GM21528 (cell line): Measurements from ENCODE around the gene TNS3.

Source experiments
- ATAC-seq: cut with Tn5 transposase; IDR thresholded peaks from one replicate; pipeline ENCODE4 v1.9.1; 2021; ENCODE audit warnings: mild to moderate bottlenecking, moderate library complexity; ENCODE audit not compliant: unreplicated experiment, low FRiP score

Gene TNS3

GRCh38 chr7:47358357-47358756 lies 223.6 kb downstream of the TNS3 start:
- no peak for ATAC-seq

DNA sequence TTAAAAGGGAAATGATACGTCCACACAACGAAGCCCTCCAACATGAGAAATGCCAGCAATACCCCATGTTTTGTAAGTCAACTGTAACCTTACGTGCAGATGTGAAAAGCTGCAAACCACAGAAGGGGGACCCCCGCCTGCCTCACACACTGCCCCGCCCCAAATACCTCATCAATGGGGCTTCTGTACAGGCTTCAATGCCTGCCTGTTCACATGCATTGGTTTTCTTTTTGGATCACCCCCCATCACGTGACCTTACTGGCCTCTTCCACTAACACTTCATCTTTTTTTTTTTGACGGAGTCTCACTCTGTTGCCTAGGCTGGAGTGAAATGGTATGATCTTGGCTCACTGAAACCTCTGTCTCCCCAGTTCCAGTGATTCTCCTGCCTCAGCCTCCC lies 224.0 kb downstream of the TNS3 start:
- no peak for ATAC-seq

DNA sequence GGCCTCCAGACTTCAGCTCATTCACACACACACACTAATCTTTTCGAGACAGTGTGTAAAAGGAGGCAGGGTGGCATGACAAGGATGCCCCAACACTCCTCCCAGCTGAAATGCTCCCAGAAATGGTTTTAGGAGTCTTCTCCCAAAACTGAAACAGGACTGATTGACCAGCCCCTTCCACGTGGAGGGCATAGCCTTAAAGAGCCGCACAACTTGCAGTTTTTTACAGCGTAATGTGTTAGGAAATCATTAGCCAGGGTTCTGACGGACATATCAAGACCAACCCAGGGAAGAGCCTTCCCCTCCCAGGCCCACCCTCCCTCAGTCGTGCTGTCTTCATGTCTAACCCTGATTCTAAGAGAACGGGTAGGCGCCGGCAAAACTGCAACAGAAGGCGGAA lies 224.6 kb downstream of the TNS3 start:
- no peak for ATAC-seq

- ATAC-seq, result no peak
Measured at GRCh38 chr7:47356261-47356660, 225.7 kb downstream of the TNS3 start.

- ATAC-seq, result no peak
Measured at GRCh38 chr7:47355684-47356083, 226.2 kb downstream of the TNS3 start.

- no peak for ATAC-seq
Measured at GRCh38 chr7:47354831-47355541, 226.9 kb downstream of the TNS3 start.

- ATAC-seq, result no peak
Measured at GRCh38 chr7:47354071-47354470, 227.8 kb downstream of the TNS3 start.

DNA sequence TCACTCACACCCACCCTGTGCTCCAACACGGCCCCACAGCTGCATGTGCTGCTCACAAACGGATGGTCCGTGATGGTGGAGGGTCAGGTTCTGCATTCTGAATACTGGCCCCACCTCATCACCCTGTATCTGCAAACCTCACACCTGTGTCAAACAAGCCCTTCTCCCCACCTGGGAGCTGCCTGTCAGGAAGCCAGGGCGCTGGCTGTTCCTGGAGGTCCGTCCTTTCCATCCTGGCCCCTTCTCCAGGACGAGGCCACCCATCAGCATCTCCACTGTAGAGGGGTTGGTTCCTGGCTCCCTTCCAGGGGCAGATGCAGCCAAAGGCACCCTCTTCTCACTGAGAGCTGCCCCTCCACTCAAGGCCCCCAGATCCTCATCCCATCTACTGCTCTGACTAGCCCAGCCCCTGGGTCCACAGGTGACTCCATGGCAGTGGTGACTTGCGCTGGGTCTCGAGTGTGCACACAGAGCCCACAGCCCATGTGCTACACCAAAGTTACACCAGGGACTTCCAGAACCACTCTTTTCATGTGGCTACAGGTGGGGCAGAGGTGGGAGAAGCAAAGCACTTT lies 229.4 kb downstream of the TNS3 start:
- no peak for ATAC-seq

GRCh38 chr7:47351233-47352154 lies 230.4 kb downstream of the TNS3 start:
- ATAC-seq, result no peak

- ATAC-seq, result no peak
Measured at GRCh38 chr7:47350425-47350824, 231.5 kb downstream of the TNS3 start.

- no peak for ATAC-seq
Measured at GRCh38 chr7:47349401-47349800, 232.5 kb downstream of the TNS3 start.

DNA sequence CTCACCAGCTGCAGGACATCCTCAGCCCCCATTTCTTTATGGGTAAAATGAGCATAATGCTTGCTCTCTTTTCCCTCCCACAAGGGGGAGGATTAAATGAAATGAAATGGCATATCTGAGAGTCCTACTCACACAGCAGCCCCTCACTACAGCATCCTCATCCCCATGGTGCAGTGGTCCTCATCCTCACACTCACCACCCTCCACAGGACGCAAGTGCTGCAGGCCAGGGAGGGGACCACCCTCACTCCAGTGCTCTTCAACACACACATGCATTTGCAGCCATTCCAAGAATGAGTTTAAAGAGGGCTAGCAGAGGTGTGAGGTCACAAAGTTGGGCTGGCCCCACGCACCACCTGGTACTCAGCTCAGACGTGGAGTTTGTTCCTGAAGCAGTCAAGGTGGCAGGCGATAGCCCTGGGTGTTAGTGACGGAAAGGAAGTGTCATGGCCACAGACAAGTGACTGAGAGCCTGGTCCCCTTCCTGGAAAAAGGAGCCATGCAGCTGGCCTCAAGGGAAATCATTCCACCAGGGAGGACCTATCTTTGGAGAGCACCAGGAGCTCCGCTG lies 234.0 kb downstream of the TNS3 start:
- no peak for ATAC-seq

DNA sequence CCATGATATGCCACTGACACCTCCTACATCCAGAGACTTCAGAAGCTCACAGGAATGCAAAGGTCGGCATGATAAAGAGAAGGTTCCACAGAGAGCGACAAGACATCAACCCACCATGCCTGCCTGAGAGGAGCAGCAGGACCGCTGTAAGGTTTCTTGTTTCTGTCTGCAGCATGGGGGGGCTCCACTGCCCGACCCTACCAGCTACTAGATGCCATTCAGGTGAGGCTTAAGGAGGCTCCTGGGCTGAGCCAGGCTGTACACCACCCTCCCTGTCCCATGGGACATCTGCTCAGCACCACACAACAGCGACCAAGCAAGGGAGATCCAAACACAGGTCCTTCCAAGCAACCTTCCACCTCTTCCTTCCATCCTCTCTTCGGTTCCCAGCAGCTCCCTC lies 234.6 kb downstream of the TNS3 start:
- no peak for ATAC-seq

- ATAC-seq, result no peak
Measured at GRCh38 chr7:47346377-47346914, 235.5 kb downstream of the TNS3 start.

GRCh38 chr7:47345857-47346298 lies 236.0 kb downstream of the TNS3 start:
- no peak for ATAC-seq

- no peak for ATAC-seq
Measured at GRCh38 chr7:47344171-47344955, 237.5 kb downstream of the TNS3 start.

DNA sequence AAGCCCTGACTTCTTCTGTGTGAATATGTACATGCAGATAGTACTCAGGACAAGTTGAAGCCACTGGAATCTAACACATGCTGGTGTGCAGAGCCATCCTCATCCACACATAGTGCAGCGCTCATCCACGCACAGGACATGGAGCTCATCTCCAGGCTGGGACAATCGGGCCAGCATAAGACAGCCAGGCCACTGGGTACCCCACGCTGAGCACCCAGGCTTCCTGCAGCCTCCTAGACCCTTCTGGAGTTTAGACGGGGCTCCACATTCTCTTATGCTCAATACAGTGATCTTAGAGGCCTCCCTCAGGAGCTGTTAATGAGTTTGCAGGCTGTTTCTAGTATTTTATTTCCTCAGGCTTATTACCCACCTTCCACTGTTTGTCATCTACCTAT lies 238.9 kb downstream of the TNS3 start:
- no peak for ATAC-seq

DNA sequence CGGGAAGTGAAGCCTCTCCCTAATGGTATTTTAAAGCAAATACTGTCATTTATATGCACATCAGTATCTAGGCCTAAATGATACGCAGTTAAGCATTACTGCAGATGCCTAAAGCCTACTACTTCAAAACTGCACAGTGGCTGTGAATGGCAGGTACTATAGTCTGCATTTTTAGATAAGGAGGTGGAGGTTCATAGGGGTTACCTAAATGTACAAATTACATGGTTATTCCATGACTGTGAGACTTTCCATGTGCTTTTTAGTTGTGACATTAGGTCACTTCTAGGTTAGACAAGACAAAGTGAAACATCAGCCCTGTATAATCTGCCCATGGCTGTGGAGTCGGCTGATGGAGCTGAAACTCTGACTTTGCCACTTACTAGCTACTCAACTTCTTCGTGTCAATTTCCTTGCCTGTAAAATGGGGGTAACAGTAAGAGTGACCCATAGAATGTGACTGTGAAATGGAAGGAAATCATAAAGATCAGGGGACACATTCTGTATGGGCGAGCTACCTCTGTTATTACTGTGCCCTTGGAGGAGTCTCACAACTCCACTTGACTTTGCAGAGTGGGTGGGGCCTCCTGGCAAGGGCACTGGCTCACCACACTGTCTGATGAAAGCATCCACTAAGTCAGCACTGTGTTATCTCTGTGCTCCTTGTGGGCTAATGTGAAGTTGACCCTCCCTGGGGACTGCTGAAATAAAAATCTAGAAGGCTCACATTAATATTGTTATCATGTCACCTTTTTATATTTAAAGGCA lies 239.4 kb downstream of the TNS3 start:
- no peak for ATAC-seq

DNA sequence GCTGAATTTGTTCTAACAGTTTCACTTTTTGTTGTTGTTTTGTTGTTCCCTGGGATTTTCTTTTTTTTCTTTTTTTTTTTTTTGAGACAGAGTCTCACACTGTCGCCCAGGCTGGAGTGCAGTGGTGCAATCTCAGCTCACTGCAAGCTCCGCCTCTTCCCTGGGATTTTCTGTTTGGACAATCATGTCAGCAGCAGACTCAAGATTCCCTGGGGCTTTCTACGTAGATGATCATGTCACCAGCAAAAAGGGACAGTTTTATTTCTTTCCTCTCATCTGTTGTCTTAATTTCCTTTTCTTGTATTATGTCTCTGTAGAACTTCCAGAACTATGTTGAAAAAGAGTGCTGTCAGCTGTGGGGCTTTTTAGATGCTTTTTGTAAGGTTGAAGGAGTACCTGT lies 241.4 kb downstream of the TNS3 start:
- ATAC-seq, result no peak
